Urinary bladder (tissue), 4 donors: Measurements from ENCODE around the gene VTI1A. TPM values are rescaled to one million over a fixed set of nuclear protein-coding genes. Genes with fewer than 3 reads are reported as not detected.

ENCODE experiments used
- DNase-seq: peaks from one replicate; pipeline ENCODE4 v3.0.0-alpha.2; 2015; ENCODE audit errors: extremely low spot score
- H3K27ac ChIP-seq: one replicate; pipeline ENCODE4 v1.5.1; 2013; ENCODE audit warnings: low read depth, mild to moderate bottlenecking, moderate library complexity
- H3K36me3 ChIP-seq: one replicate; pipeline ENCODE4 v1.6.1; 2013; ENCODE audit warnings: mild to moderate bottlenecking, moderate library complexity; ENCODE audit not compliant: insufficient read depth
- H3K4me1 ChIP-seq: one replicate; pipeline ENCODE4 v1.6.1; 2013; ENCODE audit warnings: mild to moderate bottlenecking, moderate library complexity; ENCODE audit not compliant: insufficient read depth
- H3K4me3 ChIP-seq: one replicate; pipeline ENCODE4 v1.5.1; 2013; ENCODE audit warnings: low read depth, low read length
- WGBS: extraction: QIAGEN DNeasy Blood & Tissue Kit; methylation state at CpG from one replicate; pipeline ENCODE4 v1.1.7; 2013; 5-methylcytosine and 5-hydroxymethylcytosine counted together
- polyA plus RNA-seq: library from polyadenylated mRNA; stranded (reverse); fragments of 200-250 nt; gene quantifications from one replicate; pipeline ENCODE4 v1.2.3, GENCODE V29; 2013
- total RNA-seq: library from RNA; depleted of rRNA; stranded (reverse); fragments of >200 nt; gene quantifications from one replicate; pipeline ENCODE4 v1.2.3, GENCODE V29; 2014
- donor health status: healthy with polysubstance abuse.
- donor health status: healthy.

The VTI1A gene
- total and polyA plus RNA-seq, 2 donors = 13.1 to 42.4 TPM

- Histone ChIP-seq H3K4me3 (no peak overlapping the region), H3K4me1 (no peaks in the 10 kb centered on the region), H3K27ac (no peak overlapping the region), H3K36me3 (no peaks in the 10 kb centered on the region)
- no peak for DNase-seq
- 98% methylated on average over 1 of the region's 1 CpG for WGBS
These were observed 192.3 kb downstream of the VTI1A start for GRCh38 chr10:112639298-112639697.

- Histone ChIP-seq H3K4me1 (no peaks in the 10 kb centered on the region), H3K36me3 (no peaks in the 10 kb centered on the region), H3K27ac (no peak overlapping the region), H3K4me3 (no peak overlapping the region)
- 80% methylated on average over 3 of the region's 3 CpGs for WGBS
- DNase-seq = no peak
These were observed 193.6 kb downstream of the VTI1A start for GRCh38 chr10:112640638-112641037.

- WGBS = 91% methylated on average over 7 of the region's 7 CpGs
- Histone ChIP-seq H3K27ac (no peak overlapping the region), H3K4me1 (no peaks in the 10 kb centered on the region), H3K4me3 (no peak overlapping the region), H3K36me3 (no peaks in the 10 kb centered on the region)
- no peak for DNase-seq
These were observed 196.7 kb downstream of the VTI1A start for GRCh38 chr10:112643600-112644264.

GRCh38 chr10:112644265-112644645 lies 197.2 kb downstream of the VTI1A start:
- WGBS = 93% methylated on average over 2 of the region's 2 CpGs
- H3K36me3 ChIP-seq = no peaks in the 10 kb centered on the region
- no peak overlapping the region for H3K4me3 ChIP-seq
- no peak for DNase-seq
- no peak overlapping the region for H3K27ac ChIP-seq
- H3K4me1 ChIP-seq = no peaks in the 10 kb centered on the region

- Histone ChIP-seq H3K4me3 (no peak overlapping the region), H3K4me1 (no peaks in the 10 kb centered on the region), H3K27ac (no peak overlapping the region), H3K36me3 (no peaks in the 10 kb centered on the region)
- no peak for DNase-seq
- 88% methylated on average over 4 of the region's 4 CpGs for WGBS
These were observed 202.2 kb downstream of the VTI1A start for GRCh38 chr10:112649006-112649821.

GRCh38 chr10:112649822-112650152 lies 202.8 kb downstream of the VTI1A start:
- Histone ChIP-seq H3K36me3 (no peaks in the 10 kb centered on the region), H3K27ac (no peak overlapping the region), H3K4me1 (no peaks in the 10 kb centered on the region), H3K4me3 (no peak overlapping the region)
- DNase-seq = no peak
- 94% methylated on average over 4 of the region's 4 CpGs for WGBS

GRCh38 chr10:112650588-112651030 lies 203.6 kb downstream of the VTI1A start:
- H3K36me3 ChIP-seq = no peaks in the 10 kb centered on the region
- no peak overlapping the region for H3K27ac ChIP-seq
- no peak overlapping the region for H3K4me3 ChIP-seq
- no peak for DNase-seq
- H3K4me1 ChIP-seq = no peaks in the 10 kb centered on the region
- 81% methylated on average over 7 of the region's 7 CpGs for WGBS

GRCh38 chr10:112653215-112653614 lies 206.2 kb downstream of the VTI1A start:
- Histone ChIP-seq H3K36me3 (no peaks in the 10 kb centered on the region), H3K27ac (no peak overlapping the region), H3K4me1 (no peaks in the 10 kb centered on the region), H3K4me3 (no peak overlapping the region)
- WGBS = 87% methylated on average over 6 of the region's 6 CpGs
- no peak for DNase-seq

GRCh38 chr10:112653851-112654250 lies 206.8 kb downstream of the VTI1A start:
- no peak overlapping the region for H3K4me3 ChIP-seq
- no peak overlapping the region for H3K27ac ChIP-seq
- H3K4me1 ChIP-seq = no peaks in the 10 kb centered on the region
- WGBS = 66% methylated on average over 3 of the region's 3 CpGs
- H3K36me3 ChIP-seq = no peaks in the 10 kb centered on the region
- no peak for DNase-seq

- no peak overlapping the region for H3K27ac ChIP-seq
- H3K4me1 ChIP-seq = no peaks in the 10 kb centered on the region
- 93% methylated on average over 3 of the region's 3 CpGs for whole genome bisulfite sequencing
- DNase-seq = no peak
- H3K4me3 ChIP-seq = no peak overlapping the region
- H3K36me3 ChIP-seq = no peaks in the 10 kb centered on the region
These were observed 207.8 kb downstream of the VTI1A start for GRCh38 chr10:112654794-112655193.

- Histone ChIP-seq H3K4me1 (no peaks in the 10 kb centered on the region), H3K36me3 (no peaks in the 10 kb centered on the region), H3K27ac (no peak overlapping the region), H3K4me3 (no peak overlapping the region)
- WGBS = 98% methylated on average over 1 of the region's 1 CpG
- DNase-seq = no peak
These were observed 208.7 kb downstream of the VTI1A start for GRCh38 chr10:112655722-112656121.

GRCh38 chr10:112658465-112658864 lies 211.4 kb downstream of the VTI1A start:
- Histone ChIP-seq H3K27ac (no peak overlapping the region), H3K4me1 (no peaks in the 10 kb centered on the region), H3K4me3 (no peak overlapping the region), H3K36me3 (no peaks in the 10 kb centered on the region)
- no peak for DNase-seq
- WGBS = 90% methylated on average over 2 of the region's 2 CpGs

GRCh38 chr10:112658900-112659638 lies 212.1 kb downstream of the VTI1A start:
- Histone ChIP-seq H3K4me3 (no peak overlapping the region), H3K36me3 (no peaks in the 10 kb centered on the region), H3K4me1 (no peaks in the 10 kb centered on the region), H3K27ac (no peak overlapping the region)
- DNase-seq = no peak
- 72% methylated on average over 6 of the region's 6 CpGs for WGBS
